WTC11 (cell line): ENCODE data around the gene HOXD8. TPM values are rescaled to one million over a fixed set of nuclear protein-coding genes. Genes with fewer than 3 reads are reported as not detected.

Experiments used
- ATAC-seq: fragments of 200-7000 bp; cut with Tn5 transposase; 2 replicates; pipeline ENCODE4 v1.10.0; 2021; ENCODE audit warnings: mild to moderate bottlenecking, moderate library complexity
- CTCF ChIA-PET: fragments of 300-600 bp; sonication (Branson Sonifier 250); formaldehyde crosslinking; loops from one replicate; lab custom pipeline; 2021; ENCODE audit warnings: antibody characterized with exemption; lab: Charles Lee
- POLR2A ChIA-PET: fragments of 350-600 bp; sonication (Branson Sonifier 250); formaldehyde crosslinking; loops from one replicate; lab custom pipeline; 2021; ENCODE audit warnings: antibody characterized with exemption; lab: Charles Lee
- DNase-seq: peaks from one replicate; pipeline ENCODE4 v3.0.0; 2021; ENCODE audit warnings: low spot score
- H3K27ac Mint-ChIP-seq: 2 replicates; pipeline ENCODE4 v1.8.0; 2021; ENCODE audit warnings: mixed read lengths
- H3K27me3 Mint-ChIP-seq: 2 replicates; pipeline ENCODE4 v1.8.0; 2021; ENCODE audit warnings: low read depth, mild to moderate bottlenecking, moderate library complexity, mixed read lengths
- H3K36me3 Mint-ChIP-seq: 2 replicates; pipeline ENCODE4 v1.8.0; 2021; ENCODE audit warnings: mixed read lengths
- H3K4me1 Mint-ChIP-seq: 2 replicates; pipeline ENCODE4 v1.8.0; 2022; ENCODE audit warnings: mixed read lengths
- H3K4me3 Mint-ChIP-seq: 2 replicates; pipeline ENCODE4 v1.8.0; 2021; ENCODE audit warnings: mild to moderate bottlenecking, moderate library complexity, mixed read lengths
- H3K9me3 Mint-ChIP-seq: 2 replicates; pipeline ENCODE4 v1.8.0; 2021; ENCODE audit warnings: mixed read lengths
- ATF1 ChIP-seq: sonication (generic); formaldehyde crosslinking; IDR thresholded peaks from 2 replicates; pipeline ENCODE4 v1.8.1; 2023; ENCODE audit warnings: mild to moderate bottlenecking, moderate library complexity, missing genetic modification reagents
- ATF6 ChIP-seq: sonication (generic); formaldehyde crosslinking; IDR thresholded peaks from 2 replicates; pipeline ENCODE4 v1.8.1; 2023; ENCODE audit warnings: mild to moderate bottlenecking, missing genetic modification reagents
- CREM ChIP-seq: sonication (generic); formaldehyde crosslinking; IDR thresholded peaks from 2 replicates; pipeline ENCODE4 v1.8.1; 2022; ENCODE audit warnings: mild to moderate bottlenecking, missing genetic modification reagents, moderate library complexity
- E2F1 ChIP-seq: sonication (generic); formaldehyde crosslinking; IDR thresholded peaks from 2 replicates; pipeline ENCODE4 v1.8.0; 2022; ENCODE audit warnings: mild to moderate bottlenecking, missing genetic modification reagents
- FOXJ3 ChIP-seq: sonication (generic); formaldehyde crosslinking; IDR thresholded peaks from 2 replicates; pipeline ENCODE4 v1.9.0; 2021; ENCODE audit warnings: missing genetic modification reagents, mild to moderate bottlenecking, borderline replicate concordance
- GABPB1 ChIP-seq: sonication (generic); formaldehyde crosslinking; IDR thresholded peaks from 2 replicates; pipeline ENCODE4 v1.8.1; 2023; ENCODE audit warnings: mild to moderate bottlenecking, missing genetic modification reagents
- GRHL2 ChIP-seq: fragments of 250-450 bp; sonication (Bioruptor Pico); IDR thresholded peaks from 2 replicates; pipeline ENCODE4 v1.8.0; 2022; ENCODE audit warnings: mild to moderate bottlenecking, moderate library complexity; ENCODE audit not compliant: insufficient replicate concordance, severe bottlenecking
- JAZF1 ChIP-seq: fragments of 250-450 bp; sonication (Bioruptor Pico); IDR thresholded peaks from 2 replicates; pipeline ENCODE4 v1.9.0; 2021; ENCODE audit warnings: moderate library complexity, mild to moderate bottlenecking, inconsistent platforms
- JUN ChIP-seq: sonication (generic); formaldehyde crosslinking; IDR thresholded peaks from 2 replicates; pipeline ENCODE4 v1.8.0; 2023; ENCODE audit warnings: mild to moderate bottlenecking, missing genetic modification reagents
- KAT7 ChIP-seq: sonication (generic); formaldehyde crosslinking; IDR thresholded peaks from 2 replicates; pipeline ENCODE4 v1.8.1; 2023; ENCODE audit warnings: missing genetic modification reagents, mild to moderate bottlenecking, borderline replicate concordance
- NFATC4 ChIP-seq: fragments of 250-450 bp; sonication (Bioruptor Pico); IDR thresholded peaks from 2 replicates; pipeline ENCODE4 v1.9.0; 2021; ENCODE audit warnings: mild to moderate bottlenecking
- NR1H2 ChIP-seq: sonication (generic); formaldehyde crosslinking; IDR thresholded peaks from 2 replicates; pipeline ENCODE4 v1.9.0; 2021; ENCODE audit warnings: mild to moderate bottlenecking, moderate library complexity, missing genetic modification reagents
- PREB ChIP-seq: sonication (generic); formaldehyde crosslinking; IDR thresholded peaks from 2 replicates; pipeline ENCODE4 v1.8.1; 2022; ENCODE audit warnings: mild to moderate bottlenecking, missing genetic modification reagents, moderate library complexity, borderline replicate concordance
- RORB ChIP-seq: fragments of 250-450 bp; sonication (Bioruptor Pico); IDR thresholded peaks from 2 replicates; pipeline ENCODE4 v1.9.0; 2021; ENCODE audit warnings: mild to moderate bottlenecking
- SOX15 ChIP-seq: fragments of 250-450 bp; sonication (Bioruptor Pico); IDR thresholded peaks from 2 replicates; pipeline ENCODE4 v1.9.0; 2021; ENCODE audit warnings: mild to moderate bottlenecking
- TP53 ChIP-seq: sonication (generic); formaldehyde crosslinking; IDR thresholded peaks from 2 replicates; pipeline ENCODE4 v1.8.1; 2023; ENCODE audit warnings: mild to moderate bottlenecking, missing genetic modification reagents
- USF1 ChIP-seq: sonication (generic); formaldehyde crosslinking; IDR thresholded peaks from 2 replicates; pipeline ENCODE4 v1.8.0; 2022; ENCODE audit warnings: mild to moderate bottlenecking, missing genetic modification reagents
- ZNF121 ChIP-seq: sonication (generic); formaldehyde crosslinking; IDR thresholded peaks from 2 replicates; pipeline ENCODE4 v1.8.0; 2023; ENCODE audit warnings: missing genetic modification reagents
- ZNF138 ChIP-seq: sonication (generic); formaldehyde crosslinking; conservative IDR thresholded peaks from 2 replicates; pipeline ENCODE4 v1.8.1; 2022; ENCODE audit warnings: mild to moderate bottlenecking, moderate library complexity, missing genetic modification reagents
- ZNF219 ChIP-seq: sonication (generic); formaldehyde crosslinking; IDR thresholded peaks from 2 replicates; pipeline ENCODE4 v1.8.0; 2023; ENCODE audit warnings: missing genetic modification reagents, mild to moderate bottlenecking, borderline replicate concordance
- ZNF512 ChIP-seq: sonication (generic); formaldehyde crosslinking; IDR thresholded peaks from 2 replicates; pipeline ENCODE4 v1.8.1; 2022; ENCODE audit warnings: missing genetic modification reagents, borderline replicate concordance
- total RNA-seq: library from RNA; stranded (reverse); gene quantifications from 3 replicates; pipeline ENCODE4 v1.2.3, GENCODE V29; 2021

Gene HOXD8
- total RNA-seq, 1 experiment from 2014 or later: not detected

- ATAC-seq (no peak), DNase-seq (no peak)
- TF ChIP-seq E2F1 (no peak), ATF6 (CRISPR knock-in tag) (no peak), KAT7 (no peak), SOX15 (CRISPR knock-in tag) (no peak), FOXJ3 (CRISPR knock-in tag) (no peak), USF1 (CRISPR knock-in tag) (no peak), NFATC4 (no peak), ZNF219 (no peak), RORB (CRISPR knock-in tag) (no peak), PREB (no peak), CREM (CRISPR knock-in tag) (no peak), ATF1 (no peak), NR1H2 (CRISPR knock-in tag) (no peak), ZNF512 (CRISPR knock-in tag) (no peak), TP53 (no peak), GABPB1 (no peak), JUN (CRISPR knock-in tag) (no peak)
- Mint-ChIP-seq H3K27me3 (peaks cover 100% of the 10 kb centered on the region), H3K9me3 (no peaks in the 10 kb centered on the region), H3K36me3 (no peaks in the 10 kb centered on the region), H3K4me3 (no peak overlapping the region), H3K27ac (no peak overlapping the region), H3K4me1 (peaks cover 15% of the 10 kb centered on the region)
- ChIA-PET POLR2A (no interaction called here), CTCF (interaction anchor here (1.2 kb wide), 1 partner anchor 508 kb away, joined by 3 read pairs; no protein-coding TSS in a partner anchor)
Measured at GRCh38 chr2:176146101-176146500, 16.6 kb downstream of the HOXD8 start.

GRCh38 chr2:176146645-176147044, 17.1 kb downstream of the HOXD8 start:
- peaks cover 100% of the 10 kb centered on the region for H3K27me3 Mint-ChIP-seq
- DNase-seq (no peak), ATAC-seq (no peak)
- no peaks in the 10 kb centered on the region for H3K9me3 Mint-ChIP-seq
- no peaks in the 10 kb centered on the region for H3K36me3 Mint-ChIP-seq
- no peak overlapping the region for H3K4me3 Mint-ChIP-seq
- TF ChIP-seq TP53: no peak
- TF ChIP-seq JAZF1: no peak
- TF ChIP-seq ZNF138 (CRISPR knock-in tag): no peak
- TF ChIP-seq ZNF121: no peak
- TF ChIP-seq GRHL2 (CRISPR knock-in tag): no peak
- TF ChIP-seq ZNF512 (CRISPR knock-in tag): no peak
- peaks cover 18% of the 10 kb centered on the region for H3K4me1 Mint-ChIP-seq
- CTCF ChIA-PET: interaction anchor here (1.6 kb wide), 1 partner anchor 308 kb away, joined by 9 read pairs; no protein-coding TSS in a partner anchor
- POLR2A ChIA-PET: no interaction called here
- H3K27ac Mint-ChIP-seq: no peak overlapping the region
